Measurements from ENCODE around the gene IDUA.

Gene IDUA

GRCh38 chr4:989722-990471 lies 3.1 kb downstream of the IDUA start:
- ChIA-PET CTCF (no interaction called here), POLR2A (no interaction called here)
- TF ChIP-seq CTCF (IDR thresholded peaks at IDR 0.05; ENCODE audit: control extremely low read depth, extremely low read depth, low read depth, missing control alignments): no peak
- DNase-seq (ENCODE audit: extremely low spot score): no peak

GRCh38 chr4:990746-991367 lies 4.0 kb downstream of the IDUA start:
- TF ChIP-seq CTCF (IDR thresholded peaks at IDR 0.05; ENCODE audit: control extremely low read depth, extremely low read depth, low read depth, missing control alignments): no peak
- ChIA-PET POLR2A (no interaction called here), CTCF (no interaction called here)
- no peak for DNase-seq (ENCODE audit: extremely low spot score)

- ChIA-PET CTCF (no interaction called here), POLR2A (no interaction called here)
- DNase-seq (ENCODE audit: extremely low spot score): no peak
- no peak for TF ChIP-seq CTCF (IDR thresholded peaks at IDR 0.05; ENCODE audit: control extremely low read depth, extremely low read depth, low read depth, missing control alignments)
Observed at GRCh38 chr4:991451-992296, 4.8 kb downstream of the IDUA start.

GRCh38 chr4:992297-993110 lies 5.7 kb downstream of the IDUA start:
- TF ChIP-seq CTCF (IDR thresholded peaks at IDR 0.05; ENCODE audit: control extremely low read depth, extremely low read depth, low read depth, missing control alignments): no peak
- DNase-seq (ENCODE audit: extremely low spot score): no peak
- ChIA-PET CTCF (no interaction called here), POLR2A (no interaction called here)

GRCh38 chr4:993111-994029 lies 6.5 kb downstream of the IDUA start, which contains the start of gene SLC26A1:
Gene SLC26A1 (minus strand): TSS chr4:993404. CDS start chr4:991703, 1,701 bp downstream.
- POLR2A ChIA-PET: no interaction called here
- no peak for DNase-seq (ENCODE audit: extremely low spot score)
- CTCF ChIA-PET: interaction anchor here (0.9 to 1.0 kb wide), 2 partner anchors 12 to 194 kb away, joined by 3 read pairs; no protein-coding TSS in a partner anchor
- no peak for TF ChIP-seq CTCF (IDR thresholded peaks at IDR 0.05; ENCODE audit: control extremely low read depth, extremely low read depth, low read depth, missing control alignments)
